Common myeloid progenitor, CD34-positive (primary cell): ENCODE data around the gene PAPOLA.
A peak's percentile ranks its signal among the peaks of the same experiment; 100 is the strongest.
"Not testable (repeated sequence)": the region's sequence is repeated elsewhere in the genome, so short reads cannot be mapped to it uniquely, and the experiment has no call there.

Source experiments
- CTCF ChIA-PET: fragments of 350-600 bp; sonication (Branson Sonifier 250); formaldehyde crosslinking; loops from one replicate; lab custom pipeline; 2021; ENCODE audit warnings: antibody characterized with exemption; lab: Charles Lee
- POLR2A ChIA-PET: fragments of 350-600 bp; sonication (Branson Sonifier 250); formaldehyde crosslinking; loops from one replicate; lab custom pipeline; 2021; ENCODE audit warnings: antibody characterized with exemption; lab: Charles Lee
- DNase-seq, 3 donors: peaks; one replicate each; pipeline versions ENCODE4 v3.0.0 to v3.0.0-alpha.2; 2013
- H3K27ac ChIP-seq, 2 experiments: 1 replicate in 1 of 2; 2 replicates in 1 of 2; pipeline ENCODE4 v1.7.0; 2013; ENCODE audit warnings: inconsistent platforms in 2 of 2, low read length in 2 of 2, mild to moderate bottlenecking in 2 of 2, low read depth in 1 of 2, moderate library complexity in 1 of 2; ENCODE audit not compliant: severe bottlenecking in 2 of 2, insufficient read depth in 1 of 2, poor library complexity in 1 of 2
- H3K27me3 ChIP-seq, 5 experiments: replicated peaks in 2 of 5; 1 replicate in 3 of 5; 2 replicates in 2 of 5; pipeline versions ENCODE4 v1.6.1 to v1.7.0; 2013; ENCODE audit warnings: low read length in 4 of 5, mild to moderate bottlenecking in 2 of 5, moderate library complexity in 2 of 5, inconsistent platforms in 1 of 5; ENCODE audit not compliant: insufficient read depth in 5 of 5, control insufficient read depth in 4 of 5
- H3K36me3 ChIP-seq, 4 experiments: 1 replicate in 2 of 4; 2 replicates in 2 of 4; pipeline versions ENCODE4 v1.6.1 to v1.7.0; 2013; ENCODE audit warnings: low read length in 3 of 4, control low read depth in 1 of 4, mild to moderate bottlenecking in 1 of 4; ENCODE audit not compliant: control insufficient read depth in 4 of 4, insufficient read depth in 4 of 4
- H3K4me1 ChIP-seq, 4 experiments: 1 replicate in 3 of 4; 2 replicates in 1 of 4; pipeline versions ENCODE4 v1.6.1 to v1.7.1; 2013; ENCODE audit warnings: low read length in 3 of 4, mild to moderate bottlenecking in 3 of 4, control low read depth in 1 of 4, inconsistent platforms in 1 of 4, moderate library complexity in 1 of 4; ENCODE audit not compliant: control insufficient read depth in 4 of 4, insufficient read depth in 4 of 4; ENCODE audit errors: control extremely low read depth in 1 of 4
- H3K4me3 ChIP-seq, 7 experiments: 1 replicate in 4 of 7; 2 replicates in 3 of 7; pipeline versions ENCODE4 v1.5.1 to v1.7.0; 2013; ENCODE audit warnings: mild to moderate bottlenecking in 7 of 7, low read length in 6 of 7, moderate library complexity in 6 of 7, inconsistent platforms in 2 of 7, low read depth in 2 of 7, control low read depth in 1 of 7; ENCODE audit not compliant: insufficient read depth in 4 of 7, control insufficient read depth in 1 of 7; ENCODE audit errors: extremely low read depth in 1 of 7
- H3K9me3 ChIP-seq, 5 experiments: 1 replicate in 4 of 5; 2 replicates in 1 of 5; pipeline versions ENCODE4 v1.6.1 to v1.7.1; 2013; ENCODE audit warnings: low read length in 4 of 5, mild to moderate bottlenecking in 2 of 5, inconsistent platforms in 1 of 5, low read depth in 1 of 5, moderate library complexity in 1 of 5; ENCODE audit not compliant: control insufficient read depth in 4 of 5, insufficient read depth in 2 of 5; ENCODE audit errors: control extremely low read depth in 1 of 5
- WGBS: methylation state at CpG from one replicate; pipeline ENCODE4 v1.1.5; 2013; ENCODE audit not compliant: insufficient coverage; 5-methylcytosine and 5-hydroxymethylcytosine counted together

Gene PAPOLA

GRCh38 chr14:96501217-96501739, 904 bp upstream of the PAPOLA start:
- CTCF ChIA-PET, result no interaction called here

GRCh38 chr14:96502621-96503305, 581 bp downstream of the PAPOLA start:
- Histone ChIP-seq H3K4me1 (peaks cover 22 to 36% (median 30%) of the 10 kb centered on the region in 4 experiments), H3K27ac (peak overlapping the region; percentile 90 to 96), H3K9me3 (peaks cover 0 to 1% (median 0%) of the 10 kb centered on the region in 5 experiments), H3K27me3 (no peaks in the 10 kb centered on the region), H3K36me3 (peaks cover 0 to 8% (median 3%) of the 10 kb centered on the region in 4 experiments), H3K4me3 (peak overlapping the region; percentile 87 to 99 (median 99))
- peak in 2 of 3 donors; percentile 14 to 47 for DNase-seq
- CTCF ChIA-PET, result interaction anchor here (0.5 to 0.7 kb wide), 2 partner anchors 13 to 57 kb away, joined by 3 read pairs; no protein-coding TSS in a partner anchor
- 0% methylated on average over 36 of the region's 47 CpGs for WGBS
- POLR2A ChIA-PET, result interaction anchor here (0.6 kb wide), 3 partner anchors 11 to 67 kb away, joined by 3 to 6 read pairs (median 4); no protein-coding TSS in a partner anchor

More at GRCh38 chr14:96501217-96501739, 904 bp upstream of the PAPOLA start:
- no peaks in the 10 kb centered on the region for H3K27me3 ChIP-seq
- POLR2A ChIA-PET, result no interaction called here
- peak overlapping the region; percentile 90 to 96 for H3K27ac ChIP-seq
- peaks cover 0 to 6% (median 3%) of the 10 kb centered on the region in 4 experiments for H3K36me3 ChIP-seq
- no peaks in the 10 kb centered on the region for H3K9me3 ChIP-seq
- peak overlapping the region; percentile 87 to 99 (median 99) for H3K4me3 ChIP-seq
- WGBS, result 1% methylated on average over 9 of the region's 15 CpGs
- H3K4me1 ChIP-seq, result peaks cover 22 to 38% (median 37%) of the 10 kb centered on the region in 4 experiments
- DNase-seq, result no peak

- CTCF ChIA-PET, result interaction anchor here (0.5 to 0.7 kb wide), 2 partner anchors 12 to 57 kb away, joined by 3 read pairs; no protein-coding TSS in a partner anchor
- Histone ChIP-seq H3K9me3 (peaks cover 0 to 1% (median 0%) of the 10 kb centered on the region in 5 experiments), H3K4me3 (peak overlapping the region; percentile 87 to 99 (median 99)), H3K27me3 (no peaks in the 10 kb centered on the region), H3K27ac (peak overlapping the region; percentile 90 to 96), H3K4me1 (peaks cover 22 to 36% (median 32%) of the 10 kb centered on the region in 4 experiments), H3K36me3 (peaks cover 0 to 8% (median 3%) of the 10 kb centered on the region in 4 experiments)
- POLR2A ChIA-PET, result interaction anchor here (0.6 kb wide), 2 partner anchors 56 to 66 kb away, joined by 4 to 6 read pairs; no protein-coding TSS in a partner anchor
- DNase-seq, result no peak
- WGBS, result 19% methylated on average over 3 of the region's 5 CpGs
Measured at GRCh38 chr14:96503306-96503679, 1.1 kb downstream of the PAPOLA start.

GRCh38 chr14:96504353-96504752, 2.2 kb downstream of the PAPOLA start:
- Histone ChIP-seq H3K27ac (peak overlapping the region in 1 of 2 experiments; percentile 96), H3K4me3 (peak overlapping the region in 3 of 7 experiments; percentile 99), H3K4me1 (peaks cover 22 to 36% (median 34%) of the 10 kb centered on the region in 4 experiments)
- CTCF ChIA-PET, result interaction anchor here (1.1 kb wide), 1 partner anchor 51 kb away, joined by 3 read pairs; no protein-coding TSS in a partner anchor
- H3K27me3 ChIP-seq, H3K36me3 ChIP-seq, H3K9me3 ChIP-seq, POLR2A ChIA-PET, DNase-seq: not testable (repeated sequence)
- 99% methylated on average over 11 of the region's 12 CpGs for WGBS

- Histone ChIP-seq H3K4me1 (peaks cover 10 to 26% (median 24%) of the 10 kb centered on the region in 4 experiments), H3K36me3 (peaks cover 0 to 8% (median 5%) of the 10 kb centered on the region in 4 experiments), H3K27me3 (no peaks in the 10 kb centered on the region), H3K4me3 (no peak overlapping the region), H3K9me3 (peaks cover 0 to 1% (median 0%) of the 10 kb centered on the region in 5 experiments), H3K27ac (no peak overlapping the region)
- WGBS, result 93% methylated on average over 4 of the region's 7 CpGs
- POLR2A ChIA-PET, result no interaction called here
- CTCF ChIA-PET, result interaction anchor here (2.0 kb wide), 1 partner anchor 10 kb away, joined by 6 read pairs; no protein-coding TSS in a partner anchor
- no peak for DNase-seq
Measured at GRCh38 chr14:96507723-96508122, 5.5 kb downstream of the PAPOLA start.

- H3K4me3 ChIP-seq, result no peak overlapping the region
- peaks cover 10 to 19% (median 19%) of the 10 kb centered on the region in 4 experiments for H3K4me1 ChIP-seq
- H3K27me3 ChIP-seq, result no peaks in the 10 kb centered on the region
- H3K27ac ChIP-seq, result no peak overlapping the region
- H3K9me3 ChIP-seq, result peaks cover 0 to 1% (median 0%) of the 10 kb centered on the region in 5 experiments
- no peak for DNase-seq
- ChIA-PET POLR2A (no interaction called here), CTCF (no interaction called here)
- H3K36me3 ChIP-seq, result peaks cover 0 to 8% (median 5%) of the 10 kb centered on the region in 4 experiments
- WGBS, result 100% methylated on average over 4 of the region's 5 CpGs
Measured at GRCh38 chr14:96508900-96509299, 6.7 kb downstream of the PAPOLA start.
